ENCODE results near the gene CDCA7L.

DNA sequence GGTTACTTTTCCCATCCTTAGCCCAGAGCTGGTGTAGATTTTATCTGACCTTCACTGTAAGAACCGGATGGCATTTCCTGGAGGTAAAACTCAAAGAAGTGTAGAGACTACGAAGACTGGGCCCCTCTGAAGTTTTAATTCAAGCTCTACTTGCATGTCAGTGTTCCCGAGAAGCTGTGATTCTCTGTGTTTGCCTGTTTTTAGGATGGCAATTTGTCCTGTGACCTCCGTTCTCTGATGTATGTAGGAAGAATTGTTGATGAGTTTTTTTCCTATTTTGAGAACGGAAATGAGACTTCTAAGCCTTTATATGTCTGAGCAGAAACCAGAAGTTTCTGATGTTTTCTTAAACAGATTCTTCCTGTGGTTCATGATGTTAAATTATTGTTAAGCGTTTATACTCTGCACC, 94.1 kb downstream of the CDCA7L start:
- TF ChIP-seq, protein P1, sequence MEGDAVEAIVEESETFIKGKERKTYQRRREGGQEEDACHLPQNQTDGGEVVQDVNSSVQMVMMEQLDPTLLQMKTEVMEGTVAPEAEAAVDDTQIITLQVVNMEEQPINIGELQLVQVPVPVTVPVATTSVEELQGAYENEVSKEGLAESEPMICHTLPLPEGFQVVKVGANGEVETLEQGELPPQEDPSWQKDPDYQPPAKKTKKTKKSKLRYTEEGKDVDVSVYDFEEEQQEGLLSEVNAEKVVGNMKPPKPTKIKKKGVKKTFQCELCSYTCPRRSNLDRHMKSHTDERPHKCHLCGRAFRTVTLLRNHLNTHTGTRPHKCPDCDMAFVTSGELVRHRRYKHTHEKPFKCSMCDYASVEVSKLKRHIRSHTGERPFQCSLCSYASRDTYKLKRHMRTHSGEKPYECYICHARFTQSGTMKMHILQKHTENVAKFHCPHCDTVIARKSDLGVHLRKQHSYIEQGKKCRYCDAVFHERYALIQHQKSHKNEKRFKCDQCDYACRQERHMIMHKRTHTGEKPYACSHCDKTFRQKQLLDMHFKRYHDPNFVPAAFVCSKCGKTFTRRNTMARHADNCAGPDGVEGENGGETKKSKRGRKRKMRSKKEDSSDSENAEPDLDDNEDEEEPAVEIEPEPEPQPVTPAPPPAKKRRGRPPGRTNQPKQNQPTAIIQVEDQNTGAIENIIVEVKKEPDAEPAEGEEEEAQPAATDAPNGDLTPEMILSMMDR (conservative IDR thresholded peaks at IDR 0.05; ENCODE audit: low read depth, low read length): no peak
- TF ChIP-seq EZH2 (IDR thresholded peaks at IDR 0.05; ENCODE audit: low read length, unreplicated experiment): no peak
- TF ChIP-seq EZH2phosphoT487 (IDR thresholded peaks at IDR 0.05; ENCODE audit: borderline replicate concordance, low read length): no peak

All from PC-3 (cell line).